ENCODE measurements around the gene FNDC1.

FNDC1 gene

DNA sequence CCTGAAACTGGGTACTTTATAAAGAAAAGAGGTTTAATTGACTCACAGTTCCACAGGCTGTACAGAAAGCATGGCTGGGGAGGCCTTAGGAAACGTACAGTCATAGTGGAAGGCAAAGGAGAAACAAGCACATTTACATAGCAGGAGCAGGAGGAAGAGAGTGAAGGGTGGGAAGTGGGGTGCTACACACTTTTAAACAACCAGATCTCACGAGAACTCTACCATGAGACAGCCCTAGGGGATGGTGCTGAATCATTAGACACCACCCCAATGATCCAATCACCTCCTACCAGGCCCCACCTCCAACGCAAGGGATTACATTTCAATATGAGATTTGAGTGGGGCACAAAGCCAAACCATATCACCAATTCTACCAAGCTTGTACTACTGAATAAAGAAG, 7.4 kb upstream of the FNDC1 start:
- DNase-seq (ENCODE audit: low read depth): no peak

DNA sequence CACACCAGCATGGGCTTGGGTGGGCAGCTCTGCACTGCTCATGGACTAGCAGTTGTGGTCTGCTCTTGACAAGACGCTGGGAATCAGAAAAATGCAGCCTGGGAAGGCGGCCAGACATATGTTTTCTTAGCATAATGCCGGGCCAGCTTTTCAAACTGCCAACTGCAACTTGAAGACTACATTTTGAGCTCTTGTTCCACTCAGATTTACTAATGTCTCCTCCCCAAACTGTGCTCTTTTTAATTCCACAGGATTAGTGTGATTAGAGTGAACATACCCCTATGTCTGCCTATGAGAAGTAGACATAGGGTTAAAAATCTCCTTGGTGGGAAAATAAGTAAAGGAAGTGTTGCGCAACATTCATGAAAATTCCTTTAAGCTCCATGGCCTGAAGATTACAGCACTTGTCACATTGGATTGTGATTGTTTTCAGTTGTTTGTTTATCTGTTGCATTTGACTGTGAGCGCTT, 5.3 kb upstream of the FNDC1 start:
- DNase-seq (ENCODE audit: low read depth): no peak

DNA sequence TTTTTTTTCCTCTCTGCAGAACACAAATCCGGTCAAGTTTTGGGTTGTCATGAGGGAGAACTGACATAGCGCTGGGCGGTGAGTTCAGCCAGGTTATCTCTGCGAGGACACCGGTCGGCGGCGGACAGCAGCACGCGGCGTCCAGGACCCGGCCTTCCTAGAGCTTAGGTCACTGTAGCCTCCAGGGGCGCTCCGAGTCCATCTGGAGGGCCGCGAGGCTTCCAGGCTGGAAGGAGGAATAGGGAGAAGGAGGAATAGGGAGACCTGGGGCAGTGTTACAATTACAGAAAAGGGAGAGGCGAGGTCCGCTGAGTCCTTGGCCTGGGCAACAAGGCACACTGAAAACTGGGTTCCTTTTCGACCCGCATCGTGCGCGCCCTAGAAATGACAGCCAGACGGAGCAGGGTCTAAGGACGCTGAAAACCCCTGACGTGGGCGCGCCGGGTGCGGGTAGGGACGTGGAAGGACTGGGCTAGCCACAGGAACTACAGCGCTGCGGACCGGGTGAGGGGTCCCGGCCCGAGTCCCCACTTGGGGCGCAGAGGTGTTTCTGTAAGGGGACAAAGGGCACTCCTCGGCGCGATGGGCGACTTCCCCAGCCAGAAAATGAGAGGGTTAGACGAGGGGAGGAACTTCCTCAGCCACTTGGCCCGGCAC, 536 bp upstream of the FNDC1 start:
- DNase-seq (ENCODE audit: low read depth): no peak

DNA sequence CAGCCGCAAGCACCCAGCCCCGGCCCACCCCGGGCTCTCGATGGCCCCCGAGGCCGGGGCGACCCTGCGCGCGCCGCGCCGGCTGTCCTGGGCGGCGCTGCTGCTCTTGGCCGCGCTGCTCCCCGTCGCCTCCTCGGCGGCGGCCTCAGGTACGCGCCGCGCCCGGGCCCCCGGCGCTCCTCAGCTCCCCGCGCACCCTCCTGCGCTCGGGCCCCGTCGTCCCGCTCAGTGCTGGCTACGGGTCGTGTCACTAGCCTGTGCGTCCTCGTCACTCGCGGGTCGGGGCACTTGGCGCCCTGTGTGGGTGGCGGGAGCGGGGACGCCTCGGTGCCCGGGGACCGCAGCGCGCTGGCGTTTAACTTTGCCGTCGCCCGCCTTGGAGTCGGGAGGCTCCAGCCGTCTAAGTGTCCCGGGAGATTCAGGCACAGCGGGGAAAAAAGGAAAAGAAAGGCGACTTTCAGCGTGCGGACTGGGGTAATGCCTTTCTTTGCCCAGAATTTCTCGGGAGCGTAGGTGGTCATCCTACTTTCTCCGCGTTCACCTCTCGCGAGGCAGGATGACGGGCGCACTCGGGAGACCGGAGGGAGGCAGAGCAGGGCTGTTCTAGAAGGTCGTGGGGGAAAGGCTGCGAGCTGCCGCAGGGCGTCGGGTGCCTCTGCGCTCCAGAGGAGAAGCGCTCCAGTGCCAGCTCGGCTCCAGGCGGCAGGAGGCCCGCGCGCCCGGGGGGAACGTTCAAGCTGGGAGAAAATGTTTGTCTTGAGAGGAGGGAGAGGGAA, 545 bp downstream of the FNDC1 start:
- DNase-seq (ENCODE audit: low read depth): no peak

DNA sequence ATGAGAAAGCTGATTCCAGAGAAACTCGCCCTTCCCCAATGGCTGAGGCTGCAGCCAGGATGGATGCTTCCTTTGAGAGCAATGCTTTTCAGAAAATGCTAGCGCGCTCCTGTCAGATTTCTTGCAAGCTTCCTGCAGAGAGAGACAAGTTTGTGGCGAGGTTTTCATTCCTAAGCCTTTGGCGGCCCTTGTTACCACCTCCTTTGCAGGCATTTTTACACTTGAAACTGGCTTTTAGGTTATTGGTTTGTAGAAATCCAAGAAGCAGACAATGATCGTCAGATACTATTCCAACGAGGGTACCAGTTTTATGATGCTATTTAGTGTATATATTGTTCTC, 1.1 kb downstream of the FNDC1 start:
- DNase-seq (ENCODE audit: low read depth): no peak

DNA sequence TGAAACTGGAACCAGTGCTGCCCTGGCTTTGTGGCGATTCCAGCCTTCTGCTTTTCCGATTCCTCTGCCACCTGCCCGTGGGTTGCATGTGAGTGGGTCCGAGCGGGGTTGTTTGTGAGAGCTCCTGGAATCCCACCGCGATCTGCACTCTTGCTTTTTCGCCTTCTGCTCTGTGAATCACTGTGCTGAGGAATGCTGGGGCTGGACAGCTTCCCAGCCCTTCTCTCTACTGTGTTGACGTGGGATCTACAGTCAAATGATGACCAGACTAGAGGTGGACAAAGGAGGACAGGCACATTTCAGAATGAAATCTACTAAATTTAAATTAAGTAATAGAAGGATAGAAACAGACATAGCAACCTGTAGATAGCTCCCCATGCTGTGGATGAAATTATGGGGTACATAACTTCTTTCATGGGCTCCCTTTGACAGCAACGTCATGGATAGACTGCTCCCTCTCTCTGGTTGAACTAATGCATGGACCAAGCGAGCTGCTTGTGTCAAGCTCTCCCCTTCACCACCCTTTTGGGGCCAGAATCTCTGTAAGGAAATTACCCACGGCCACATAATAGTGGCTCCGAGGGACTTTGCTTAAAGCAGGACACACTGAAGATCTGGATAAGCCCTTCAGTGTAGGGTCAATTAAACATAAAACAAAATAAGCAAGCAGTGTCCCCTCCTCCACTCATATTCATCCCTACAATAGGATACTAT, 2.0 kb downstream of the FNDC1 start:
- no peak for DNase-seq (ENCODE audit: low read depth)

DNA sequence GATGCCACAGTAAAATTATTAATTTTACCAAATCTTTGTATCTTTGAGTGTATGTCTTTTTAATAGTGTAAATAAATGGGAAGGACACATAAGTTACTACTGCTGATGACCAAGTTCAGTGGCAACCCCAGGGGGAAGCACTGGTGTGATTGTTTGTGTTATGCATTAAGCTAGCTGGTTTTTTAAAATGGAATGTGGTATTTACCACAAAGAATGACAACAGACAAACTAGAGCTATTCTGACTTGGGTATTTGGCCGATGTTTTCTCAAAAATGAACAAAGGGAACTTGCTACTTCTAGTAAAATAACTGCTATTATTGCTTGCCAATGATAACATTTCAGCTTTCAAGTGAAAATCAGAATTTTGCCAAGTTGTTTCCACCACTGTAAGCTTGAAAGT, 2.9 kb downstream of the FNDC1 start:
- DNase-seq (ENCODE audit: low read depth): no peak

DNA sequence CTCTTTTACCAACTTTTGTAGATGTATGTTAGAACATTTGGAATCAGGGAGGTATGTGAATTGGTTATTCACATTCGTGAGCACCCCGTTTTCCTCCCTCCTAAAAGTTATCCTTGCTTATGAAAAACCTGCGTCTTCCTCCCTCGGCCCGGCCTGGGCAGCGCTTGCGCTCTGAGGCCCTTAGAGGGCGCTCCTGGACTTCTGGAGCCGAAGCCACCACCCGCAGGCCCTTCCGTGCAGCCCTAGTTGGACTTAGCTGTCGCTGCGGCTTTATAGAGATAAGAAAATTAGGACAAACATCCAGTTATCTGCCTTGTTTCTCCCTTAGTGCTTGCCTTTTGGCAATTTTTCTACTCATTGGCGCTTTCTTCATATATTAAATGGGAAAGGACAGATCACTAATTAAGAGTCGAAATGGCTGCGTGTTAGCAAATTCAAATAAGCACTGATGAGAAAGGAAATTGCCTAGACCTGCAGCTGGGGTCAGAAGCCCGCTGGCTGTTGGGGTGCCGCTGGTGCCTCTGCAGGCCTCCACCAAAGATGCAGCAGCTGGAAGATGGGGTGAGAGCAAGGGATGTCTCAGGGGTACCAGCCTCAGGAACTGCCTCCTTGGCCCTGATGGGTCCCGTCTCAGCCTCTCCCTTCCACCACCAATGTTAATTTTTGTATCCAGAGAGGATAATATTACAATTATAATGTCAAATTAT, 5.2 kb downstream of the FNDC1 start:
- peak; percentile 35 for DNase-seq (ENCODE audit: low read depth)

DNA sequence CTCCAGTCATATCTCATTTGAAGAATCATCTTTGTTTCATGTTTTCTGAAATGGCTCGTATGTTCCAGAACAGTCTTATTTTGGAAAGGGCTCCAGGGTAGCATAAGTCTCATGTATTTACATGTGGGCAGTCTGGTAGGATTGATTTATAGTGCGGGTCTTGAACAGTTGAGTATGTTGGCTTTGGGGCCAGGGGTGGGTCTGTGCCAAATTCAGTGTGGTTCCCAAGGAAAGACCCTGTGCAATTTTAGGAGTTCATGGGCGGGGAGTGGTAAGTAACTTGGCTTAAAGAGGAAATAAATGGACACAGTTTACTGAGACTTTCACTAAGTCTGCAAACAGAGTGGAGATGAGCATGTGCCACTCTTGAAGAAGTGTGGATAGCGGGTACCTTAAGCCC, 7.7 kb downstream of the FNDC1 start:
- no peak for DNase-seq (ENCODE audit: low read depth)

DNA sequence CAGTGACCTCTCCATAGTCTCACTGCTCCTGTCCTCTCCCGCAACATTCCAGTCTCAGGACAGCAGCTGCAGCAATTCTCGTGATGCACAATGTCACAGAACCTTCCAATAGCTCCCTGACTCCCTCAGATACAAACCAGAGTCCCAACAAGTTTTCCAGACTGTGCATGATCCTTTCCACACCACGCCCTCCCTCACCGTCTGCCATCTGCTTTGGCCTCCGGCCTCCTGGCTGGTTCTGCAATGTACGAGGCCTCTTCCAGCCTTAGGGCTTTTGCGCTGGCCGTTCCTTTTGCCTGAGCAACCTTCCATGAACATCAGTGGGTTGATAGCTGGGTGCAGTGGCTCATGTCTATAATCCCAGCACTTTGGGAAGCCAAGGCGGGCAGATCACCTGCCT, 9.6 kb downstream of the FNDC1 start:
- no peak for DNase-seq (ENCODE audit: low read depth)

DNA sequence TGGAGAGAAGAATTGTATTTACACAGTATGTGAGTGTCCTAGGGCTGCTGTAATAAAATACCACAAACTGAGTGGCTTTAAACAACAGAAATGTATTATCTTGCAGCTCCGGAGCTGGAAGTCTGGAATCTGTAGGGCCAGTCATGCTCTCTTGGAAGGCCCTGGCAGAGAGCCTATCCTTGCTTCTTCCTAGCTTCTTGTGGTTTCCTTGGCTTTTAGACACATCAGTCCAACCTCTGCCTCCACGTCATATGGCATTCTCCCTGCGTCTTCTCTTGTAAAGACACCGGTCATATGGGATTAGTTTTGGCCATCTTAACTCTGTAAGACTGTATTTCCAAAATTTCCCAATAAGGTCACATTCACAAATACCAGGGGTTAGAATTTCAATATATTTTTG, 10.8 kb downstream of the FNDC1 start:
- no peak for DNase-seq (ENCODE audit: low read depth)

DNA sequence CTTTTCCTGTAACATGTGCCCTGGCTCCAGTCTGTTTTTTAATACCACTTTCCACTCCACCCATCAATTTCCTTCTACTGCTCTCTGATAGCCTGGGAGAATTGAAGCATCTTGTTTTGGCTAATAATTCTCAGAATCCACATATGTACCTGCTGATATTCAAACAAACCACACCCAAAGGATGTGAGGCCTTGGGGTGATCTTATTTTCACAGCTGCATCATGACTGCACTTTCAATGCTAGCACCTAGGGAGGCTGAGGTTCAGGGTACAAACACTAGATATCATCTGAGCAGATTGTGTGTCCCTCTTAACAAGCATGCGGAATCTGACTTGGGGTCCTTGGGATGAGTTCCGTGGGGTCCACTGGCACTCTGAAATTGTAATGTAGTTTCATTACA, 12.7 kb downstream of the FNDC1 start:
- no peak for DNase-seq (ENCODE audit: low read depth)

DNA sequence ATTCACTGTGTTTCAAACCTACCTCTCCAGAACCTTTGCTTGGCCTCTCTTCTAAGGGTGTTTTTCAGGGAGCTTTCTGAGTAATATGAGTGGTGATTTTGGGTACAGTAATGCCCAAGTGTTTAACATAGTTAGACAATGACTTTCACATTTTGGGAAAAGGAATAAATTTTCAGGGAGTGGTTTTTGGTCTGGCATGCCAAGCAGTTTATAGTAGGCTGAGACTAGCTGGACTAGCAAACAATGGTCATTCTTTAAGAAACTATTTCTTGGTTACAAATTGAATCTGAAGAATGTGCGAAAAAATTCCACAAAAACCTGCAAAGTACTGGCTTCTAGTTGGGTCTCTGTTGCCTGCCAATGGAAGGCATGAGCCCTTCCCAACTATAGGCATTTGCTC, 15.4 kb downstream of the FNDC1 start:
- DNase-seq (ENCODE audit: low read depth): no peak

DNA sequence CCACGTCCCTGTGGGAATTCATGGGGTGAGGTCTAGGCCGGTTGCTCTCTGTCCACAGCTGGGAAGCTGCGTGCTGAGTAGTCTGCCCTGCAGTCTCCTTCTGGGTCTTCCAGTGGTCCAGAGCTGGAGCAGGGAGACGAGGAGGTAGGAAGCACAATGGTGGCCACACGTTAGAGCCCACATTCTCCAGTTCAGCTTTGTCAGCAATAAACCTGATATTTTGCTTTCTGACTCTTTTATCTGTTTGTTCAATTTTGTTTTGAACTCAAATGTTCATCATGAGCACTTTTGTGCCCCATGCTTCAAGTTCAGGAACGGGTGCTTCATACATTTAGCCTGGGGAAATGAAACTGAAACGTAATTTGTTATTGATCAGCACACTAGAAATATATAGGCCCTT, 21.3 kb downstream of the FNDC1 start:
- DNase-seq (ENCODE audit: low read depth): no peak

DNA sequence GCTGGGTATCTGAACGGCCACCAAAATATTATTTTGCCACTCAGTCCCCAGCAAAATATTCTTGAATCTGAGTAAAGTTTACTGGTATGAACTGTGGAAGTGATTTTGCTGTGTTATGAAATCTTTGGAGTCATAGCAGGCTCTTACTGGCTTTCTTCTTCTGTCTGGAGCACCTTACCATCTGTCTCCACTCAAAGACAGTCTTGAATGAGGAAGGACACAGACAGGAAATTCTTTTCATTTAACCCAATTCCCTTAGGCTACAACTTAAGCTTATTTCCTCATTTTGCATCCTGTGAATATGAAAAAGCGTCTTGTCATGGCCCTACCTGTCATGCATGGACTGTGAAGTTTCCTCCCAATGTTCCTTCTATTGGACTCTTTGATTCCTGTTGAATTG, 24.7 kb downstream of the FNDC1 start:
- no peak for DNase-seq (ENCODE audit: low read depth)

DNA sequence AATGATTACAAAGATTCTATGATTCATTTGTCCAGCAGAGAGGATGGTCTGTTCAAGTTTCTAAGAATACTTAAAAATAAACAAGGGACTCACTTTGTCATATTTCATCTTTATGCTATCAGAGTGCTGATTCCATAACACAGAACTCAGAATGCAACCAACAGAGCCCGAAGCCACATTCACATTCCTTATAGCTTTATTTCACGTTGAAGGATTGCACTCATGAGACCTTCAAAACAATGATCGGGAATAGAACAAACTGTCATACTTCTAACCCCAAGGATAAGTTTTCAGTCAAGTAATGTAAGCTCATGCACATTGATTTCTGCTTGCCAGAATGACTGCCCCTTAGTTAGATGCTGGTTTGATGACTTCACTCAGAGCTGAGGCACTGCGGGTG, 25.2 kb downstream of the FNDC1 start:
- no peak for DNase-seq (ENCODE audit: low read depth)

DNA sequence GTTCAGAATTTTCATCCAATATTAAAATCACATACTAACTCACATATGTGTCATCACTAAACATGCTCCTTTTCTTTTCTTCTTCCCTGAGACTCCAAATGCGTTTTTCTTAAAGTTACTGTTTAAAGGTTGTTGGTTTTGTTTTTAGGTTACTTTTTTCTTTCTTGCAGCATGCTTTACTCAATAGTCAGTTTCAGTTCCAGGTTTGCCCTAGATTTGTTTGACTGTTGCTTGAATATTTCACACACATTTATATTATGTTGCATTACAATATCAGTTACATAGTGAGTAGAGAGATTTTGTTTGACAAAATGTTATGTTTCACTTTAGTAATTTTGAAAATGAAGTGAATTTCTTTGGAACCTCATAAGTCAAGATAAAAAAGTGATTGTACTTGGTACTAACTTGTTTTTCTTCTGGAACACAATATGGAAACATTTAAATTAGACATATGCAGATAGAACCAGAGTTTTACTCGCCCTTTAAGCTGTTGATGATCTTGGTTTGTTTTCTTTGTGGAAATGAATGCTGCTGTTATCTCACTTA, 27.3 kb downstream of the FNDC1 start:
- no peak for DNase-seq (ENCODE audit: low read depth)

DNA sequence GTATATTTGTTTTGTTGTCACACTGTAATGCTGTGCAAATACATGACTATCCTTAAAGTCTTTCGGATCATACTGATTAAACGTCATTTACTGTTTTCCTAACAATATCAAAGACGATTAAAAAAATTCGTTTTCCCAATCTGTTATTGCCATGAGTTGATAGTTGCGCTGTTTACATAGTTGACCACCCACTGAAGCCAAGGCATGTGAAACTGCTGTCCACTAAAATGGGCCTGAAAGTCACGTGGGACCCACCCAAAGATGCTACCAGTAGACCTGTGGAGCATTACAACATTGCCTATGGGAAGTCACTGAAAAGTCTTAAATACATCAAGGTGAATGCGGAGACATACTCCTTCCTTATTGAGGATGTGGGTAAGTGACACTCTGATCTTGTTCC, 28.1 kb downstream of the FNDC1 start:
- no peak for DNase-seq (ENCODE audit: low read depth)

DNA sequence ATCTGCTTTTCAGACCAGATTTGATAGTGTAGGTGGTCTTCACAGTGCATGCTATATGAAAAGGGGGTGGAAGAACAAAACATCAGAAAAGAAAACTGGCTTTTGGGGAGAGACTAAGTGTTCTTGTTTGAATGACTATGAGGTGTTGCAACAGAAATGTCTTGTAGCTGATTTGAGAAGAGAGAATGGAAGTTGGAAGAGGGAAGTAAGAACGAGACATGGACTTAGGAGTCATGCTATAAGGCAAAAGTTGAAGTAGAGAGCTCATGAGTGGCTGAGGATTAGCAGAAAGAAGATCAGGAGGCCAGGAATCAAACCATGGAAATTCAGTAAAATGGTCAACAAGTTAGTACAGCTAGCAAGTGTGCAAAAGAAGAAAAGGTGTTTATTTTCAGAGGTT, 32.1 kb downstream of the FNDC1 start:
- no peak for DNase-seq (ENCODE audit: low read depth)

DNA sequence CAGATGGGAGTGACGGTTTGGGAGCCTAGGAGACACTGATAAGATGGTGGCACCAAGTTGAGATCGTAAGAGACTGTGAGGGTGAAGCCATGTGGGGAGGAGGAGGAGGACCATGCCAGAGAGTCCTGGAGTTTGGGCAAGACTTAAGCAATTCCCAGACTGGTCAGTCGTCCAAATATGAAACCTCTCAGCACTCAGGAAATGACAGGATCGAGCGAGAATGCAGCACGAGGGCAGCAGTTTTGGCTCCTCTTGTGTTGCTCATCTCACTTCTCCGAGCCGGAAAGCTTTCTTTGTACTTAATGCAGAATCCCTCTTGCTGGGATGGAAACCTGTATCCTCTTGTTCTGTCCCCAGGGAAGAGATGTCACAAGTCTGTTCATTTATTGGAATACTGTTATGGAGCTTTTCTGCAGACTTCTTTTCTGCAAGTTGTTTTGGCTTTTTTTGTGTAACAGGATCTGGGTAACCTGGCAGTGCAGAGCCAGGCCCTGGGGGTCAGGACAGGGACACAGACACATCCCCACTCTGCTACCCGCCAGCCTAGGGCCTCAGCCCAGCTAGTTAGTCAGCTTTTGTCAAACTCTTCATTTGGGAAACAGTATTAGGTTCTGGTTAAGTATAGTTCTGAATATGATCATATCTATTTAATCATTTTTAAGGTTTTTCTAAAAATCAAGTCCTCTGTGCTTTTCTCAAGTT, 34.3 kb downstream of the FNDC1 start:
- DNase-seq (ENCODE audit: low read depth): no peak

DNA sequence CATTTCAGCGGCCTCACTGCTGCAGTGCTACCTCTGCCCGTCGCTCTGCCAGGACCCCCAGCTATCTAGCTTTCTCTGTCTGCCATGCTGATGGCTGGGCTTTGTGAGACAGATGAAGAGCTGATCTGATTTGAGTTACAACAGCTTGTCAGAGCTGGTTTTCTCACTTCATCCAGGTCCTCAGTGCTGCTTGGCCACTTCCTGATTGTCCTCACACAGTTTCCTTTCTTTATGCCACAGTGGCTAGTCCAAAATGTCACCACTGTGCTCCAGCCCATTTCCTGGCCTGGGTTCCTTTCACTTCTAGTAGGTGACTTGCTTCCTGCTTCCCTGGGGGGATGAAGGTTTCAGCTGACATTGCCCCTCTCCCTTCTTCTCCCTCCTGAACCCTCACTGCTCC, 35.4 kb downstream of the FNDC1 start:
- DNase-seq (ENCODE audit: low read depth): no peak

DNA sequence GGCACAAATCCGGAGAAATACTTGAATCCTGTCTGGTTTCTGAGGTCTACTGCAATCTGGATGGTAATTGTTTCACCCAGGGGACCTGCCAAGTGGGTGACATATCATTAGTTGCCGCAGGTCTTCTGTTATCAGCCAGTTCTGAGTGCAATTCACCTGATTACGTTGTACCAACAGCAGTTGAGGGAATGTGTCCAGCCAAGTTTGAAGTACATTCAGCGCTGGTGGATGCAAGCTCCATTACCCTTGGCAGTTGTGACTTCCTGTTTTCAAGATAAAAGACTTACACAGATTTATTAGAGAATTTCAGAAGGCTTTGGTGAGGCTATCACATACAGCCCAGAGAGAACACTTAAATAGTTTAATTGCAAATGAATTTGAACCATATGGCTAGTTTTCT, 42.8 kb downstream of the FNDC1 start:
- DNase-seq (ENCODE audit: low read depth): no peak

Data from stimulated activated CD8-positive, alpha-beta memory T cell treated with anti-CD3 and anti-CD28 coated beads, Interleukin-7, amount 100 ng/mL, for 24 hours (primary cell).